OCI-LY1 (cell line): Measurements from ENCODE around the gene CAMTA2.

Experiments used
- H2AFZ ChIP-seq: fragments of 200-600 bp; sonication (generic), shearing (Covaris generic); 2 replicates; pipeline ENCODE4 v1.6.0; 2014; ENCODE audit warnings: antibody characterized with exemption, mild to moderate bottlenecking, low read length
- H3F3A ChIP-seq: fragments of 200-600 bp; sonication (generic), shearing (Covaris generic); 2 replicates; pipeline ENCODE4 v1.6.0; 2014; ENCODE audit warnings: mild to moderate bottlenecking, antibody characterized with exemption, low read length, moderate library complexity; ENCODE audit not compliant: insufficient read depth
- H3K27ac ChIP-seq: fragments of 200-600 bp; sonication (generic); 2 replicates; pipeline ENCODE4 v1.5.1; 2014; ENCODE audit warnings: low read length, mixed run types, mild to moderate bottlenecking, low read depth; ENCODE audit not compliant: poor library complexity, severe bottlenecking
- H3K27me3 ChIP-seq: fragments of 200-600 bp; sonication (generic); 2 replicates; pipeline ENCODE4 v1.6.0; 2014; ENCODE audit warnings: antibody characterized with exemption, mild to moderate bottlenecking, low read length, moderate library complexity; ENCODE audit not compliant: insufficient read depth
- H3K36me3 ChIP-seq: fragments of 200-600 bp; sonication (generic); 2 replicates; pipeline ENCODE4 v1.6.1; 2014; ENCODE audit warnings: mild to moderate bottlenecking, antibody characterized with exemption, low read length, moderate library complexity, mixed read lengths; ENCODE audit not compliant: insufficient read depth
- H3K4me1 ChIP-seq: fragments of 200-600 bp; sonication (generic); 2 replicates; pipeline ENCODE4 v1.5.1; 2014; ENCODE audit warnings: mild to moderate bottlenecking, low read length, moderate library complexity; ENCODE audit not compliant: insufficient read depth, severe bottlenecking
- H3K4me2 ChIP-seq: fragments of 200-600 bp; sonication (generic), shearing (Covaris generic); 2 replicates; pipeline ENCODE4 v1.6.1; 2014; ENCODE audit warnings: low read length
- H3K4me3 ChIP-seq: fragments of 200-600 bp; sonication (generic); 2 replicates; pipeline ENCODE4 v1.5.1; 2014; ENCODE audit warnings: low read length, low read depth, mild to moderate bottlenecking, mixed read lengths; ENCODE audit not compliant: poor library complexity, severe bottlenecking
- H3K79me2 ChIP-seq: fragments of 200-600 bp; shearing (Covaris generic); 2 replicates; pipeline ENCODE4 v1.6.1; 2016; ENCODE audit warnings: mixed run types, low read length, mixed read lengths; ENCODE audit not compliant: insufficient read depth
- H3K9ac ChIP-seq: fragments of 200-600 bp; sonication (generic), shearing (Covaris generic); 2 replicates; pipeline ENCODE4 v1.6.1; 2014; ENCODE audit warnings: mild to moderate bottlenecking, low read length, mixed read lengths
- H3K9me2 ChIP-seq: fragments of 200-600 bp; sonication (generic), shearing (Covaris generic); 2 replicates; pipeline ENCODE4 v1.6.1; 2014; ENCODE audit warnings: low read depth, mild to moderate bottlenecking, low read length, mixed read lengths
- H3K9me3 ChIP-seq: fragments of 200-600 bp; shearing (Covaris generic); 2 replicates; pipeline ENCODE4 v1.6.1; 2014; ENCODE audit warnings: low read length, mixed read lengths
- H4K20me1 ChIP-seq: fragments of 200-600 bp; sonication (generic), shearing (Covaris generic); 2 replicates; pipeline ENCODE4 v1.6.0; 2016; ENCODE audit warnings: mild to moderate bottlenecking, low read length; ENCODE audit not compliant: insufficient read depth
- CTCF ChIP-seq: fragments of 200-600 bp; sonication (generic), shearing (Covaris generic); IDR thresholded peaks from 2 replicates; pipeline ENCODE4 v1.5.1; 2017; ENCODE audit warnings: mild to moderate bottlenecking, antibody characterized with exemption, low read length, moderate library complexity, mixed read lengths
- EZH2 ChIP-seq: fragments of 200-600 bp; sonication (generic), shearing (Covaris generic); IDR thresholded peaks from 2 replicates; pipeline ENCODE4 v1.8.0; 2017; ENCODE audit warnings: borderline replicate concordance, mixed run types, mild to moderate bottlenecking, antibody characterized with exemption, low read length, moderate library complexity, mixed read lengths

The CAMTA2 gene

GRCh38 chr17:4973256-4974114, 14.0 kb downstream of the CAMTA2 start:
- Histone ChIP-seq H3K9me2 (no peaks in the 10 kb centered on the region), H4K20me1 (no peaks in the 10 kb centered on the region), H3K4me3 (no peak overlapping the region), H3K9me3 (no peaks in the 10 kb centered on the region), H3K9ac (no peak overlapping the region), H3F3A (no peaks in the 10 kb centered on the region), H3K79me2 (no peaks in the 10 kb centered on the region), H3K4me1 (peaks cover 9% of the 10 kb centered on the region), H3K4me2 (no peak overlapping the region), H3K27ac (no peak overlapping the region), H3K27me3 (no peaks in the 10 kb centered on the region), H3K36me3 (peaks cover 71% of the 10 kb centered on the region; the same call in 1 of the 2 replicates), H2AFZ (no peak overlapping the region)
- TF ChIP-seq CTCF: no peak
- no peak for TF ChIP-seq EZH2

GRCh38 chr17:4972752-4973151, 14.7 kb downstream of the CAMTA2 start:
- no peak overlapping the region for H2AFZ ChIP-seq
- no peaks in the 10 kb centered on the region for H3K27me3 ChIP-seq
- H3K4me3 ChIP-seq: no peak overlapping the region
- H3K27ac ChIP-seq: no peak overlapping the region
- TF ChIP-seq EZH2 (no peak), CTCF (no peak)
- H3K9ac ChIP-seq: no peak overlapping the region
- H3K4me1 ChIP-seq: peaks cover 15% of the 10 kb centered on the region
- no peaks in the 10 kb centered on the region for H3F3A ChIP-seq
- H3K4me2 ChIP-seq: no peak overlapping the region
- H3K9me3 ChIP-seq: no peaks in the 10 kb centered on the region
- no peaks in the 10 kb centered on the region for H3K79me2 ChIP-seq
- no peaks in the 10 kb centered on the region for H4K20me1 ChIP-seq
- H3K36me3 ChIP-seq: peaks cover 63% of the 10 kb centered on the region; the same call in 1 of the 2 replicates
- H3K9me2 ChIP-seq: no peaks in the 10 kb centered on the region

- Histone ChIP-seq H3K27me3 (no peaks in the 10 kb centered on the region), H3K9ac (no peak overlapping the region), H3K4me3 (no peak overlapping the region), H3F3A (no peaks in the 10 kb centered on the region), H2AFZ (no peak overlapping the region), H3K79me2 (no peaks in the 10 kb centered on the region), H4K20me1 (no peaks in the 10 kb centered on the region), H3K36me3 (peaks cover 59% of the 10 kb centered on the region; the same call in 1 of the 2 replicates), H3K4me2 (no peak overlapping the region), H3K27ac (no peak overlapping the region), H3K9me3 (no peaks in the 10 kb centered on the region), H3K4me1 (peaks cover 15% of the 10 kb centered on the region), H3K9me2 (no peaks in the 10 kb centered on the region)
- TF ChIP-seq CTCF (no peak), EZH2 (no peak)
These were observed 15.2 kb downstream of the CAMTA2 start for GRCh38 chr17:4972322-4972721.
